Mucosa of descending colon (tissue), 3 donors: Measurements from ENCODE around the gene DNM3. TPM values are rescaled to one million over a fixed set of nuclear protein-coding genes. Genes with fewer than 3 reads are reported as not detected.

Experiments
- ATAC-seq: fragments of 200-7000 bp; cut with Tn5 transposase; one replicate; pipeline ENCODE4 v1.9.1; 2020; ENCODE audit warnings: mild to moderate bottlenecking, moderate library complexity
- DNase-seq, 3 donors: peaks; one replicate each; pipeline ENCODE4 v3.0.0-alpha.2; 2020
- H3K36me3 ChIP-seq: fragments of 200-600 bp; one replicate; pipeline ENCODE4 v1.8.0; 2021; ENCODE audit warnings: low read depth, mild to moderate bottlenecking
- H3K4me1 ChIP-seq: fragments of 200-600 bp; one replicate; pipeline ENCODE4 v1.8.0; 2021; ENCODE audit warnings: low read depth, mild to moderate bottlenecking
- H3K4me3 ChIP-seq: fragments of 200-600 bp; one replicate; pipeline ENCODE4 v1.8.0; 2021; ENCODE audit warnings: mild to moderate bottlenecking
- H3K9me3 ChIP-seq: fragments of 200-600 bp; one replicate; pipeline ENCODE4 v1.8.0; 2021; ENCODE audit warnings: mild to moderate bottlenecking
- CTCF ChIP-seq: fragments of 200-600 bp; IDR thresholded peaks from one replicate; pipeline ENCODE4 v1.8.0; 2022; ENCODE audit warnings: antibody characterized with exemption, mild to moderate bottlenecking
- intact Hi-C, 2 donors: fragments of 100-400 bp; cut with DNase I in 1 of 2; cut with micrococcal nuclease in 1 of 2; formaldehyde crosslinking; loops; one replicate each; pipeline versions ENCODE4 v1.11.0 to v1.11.1; 2022; cut with DNase I, micrococcal nuclease
- total RNA-seq, 3 donors: library from RNA; stranded (reverse); fragmentation: NEBNext Ultra II Directional in 2 of 3; extraction: Animal tissue kit (Norgen Biotek cat#: 25700) in 2 of 3; gene quantifications; one replicate each; pipeline versions ENCODE4 v1.2.1 to v1.2.4, GENCODE V29; 2021 to 2023
- donor health status: DM: no; HTN: no; CAD: no; lungs with moderate emphysema.
- donor health status: DM: no; HTN: no; CAD: no.
- donor health status: DM: no; HTN: yes; CAD: no.

DNM3 gene
- total RNA-seq, 3 donors from 2014 or later, result 1.4 to 6.4 (median 2.1) TPM

GRCh38 chr1:172390683-172391551, 549.6 kb downstream of the DNM3 start:
- peak; percentile 31 to 58 (median 46) for DNase-seq
- intact Hi-C loops, result loop anchor here in 1 of 2 donors (10.0 kb wide), 1 partner anchor 246 kb away; no protein-coding TSS in a partner anchor
- peak; percentile 46 for ATAC-seq
- H3K4me3 ChIP-seq, result no peak overlapping the region
- H3K4me1 ChIP-seq, result no peaks in the 10 kb centered on the region
- TF ChIP-seq CTCF, result no peak
- H3K9me3 ChIP-seq, result no peaks in the 10 kb centered on the region
- H3K36me3 ChIP-seq, result no peaks in the 10 kb centered on the region

- DNase-seq (no peak), ATAC-seq (no peak)
- no peak overlapping the region for H3K4me3 ChIP-seq
- intact Hi-C loops, result loop anchor here in 1 of 2 donors (10.0 kb wide), 1 partner anchor 247 kb away; no protein-coding TSS in a partner anchor
- no peak for TF ChIP-seq CTCF
- no peaks in the 10 kb centered on the region for H3K4me1 ChIP-seq
- no peaks in the 10 kb centered on the region for H3K9me3 ChIP-seq
- H3K36me3 ChIP-seq, result no peaks in the 10 kb centered on the region
Observed at GRCh38 chr1:172391976-172392375, 550.7 kb downstream of the DNM3 start.

- no peak for TF ChIP-seq CTCF
- Histone ChIP-seq H3K36me3 (no peaks in the 10 kb centered on the region), H3K4me1 (peaks cover 4% of the 10 kb centered on the region), H3K4me3 (no peak overlapping the region), H3K9me3 (no peaks in the 10 kb centered on the region)
- intact Hi-C loops, result loop anchor here in 1 of 2 donors (10.0 kb wide), 1 partner anchor 249 kb away; no protein-coding TSS in a partner anchor
- ATAC-seq (no peak), DNase-seq (no peak)
Observed at GRCh38 chr1:172393354-172393753, 552.1 kb downstream of the DNM3 start.

GRCh38 chr1:172394141-172394751, 552.9 kb downstream of the DNM3 start:
- TF ChIP-seq CTCF, result no peak
- Histone ChIP-seq H3K9me3 (no peaks in the 10 kb centered on the region), H3K4me1 (peaks cover 8% of the 10 kb centered on the region), H3K4me3 (no peak overlapping the region), H3K36me3 (no peaks in the 10 kb centered on the region)
- peak; percentile 84 for ATAC-seq
- intact Hi-C loops, result loop anchor here in 1 of 2 donors (10.0 kb wide), 1 partner anchor 249 kb away; no protein-coding TSS in a partner anchor
- DNase-seq, result peak in 2 of 3 donors; percentile 30 to 55

- DNase-seq (no peak), ATAC-seq (no peak)
- Histone ChIP-seq H3K9me3 (no peaks in the 10 kb centered on the region), H3K4me1 (peaks cover 13% of the 10 kb centered on the region), H3K4me3 (no peak overlapping the region), H3K36me3 (no peaks in the 10 kb centered on the region)
- TF ChIP-seq CTCF, result no peak
- intact Hi-C loops, result loop anchor here in 1 of 2 donors (10.0 kb wide), 1 partner anchor 250 kb away; no protein-coding TSS in a partner anchor
Observed at GRCh38 chr1:172394811-172395210, 553.5 kb downstream of the DNM3 start.
